ENCODE measurements around the gene WIPF2. TPM values are rescaled to one million over a fixed set of nuclear protein-coding genes. Genes with fewer than 3 reads are reported as not detected.
"Not testable (repeated sequence)": the region's sequence is repeated elsewhere in the genome, so short reads cannot be mapped to it uniquely, and the experiment has no call there.

The WIPF2 gene
- total RNA-seq, 1 donor from 2014 or later: 64.1 TPM

GRCh38 chr17:40191237-40192208 lies 27.6 kb upstream of the WIPF2 start:
- DNase-seq (ENCODE audit: low spot score): peak; percentile 67

- DNase-seq (ENCODE audit: low spot score): no peak
These were observed 26.1 kb upstream of the WIPF2 start for GRCh38 chr17:40192961-40193360.

- no peak for DNase-seq (ENCODE audit: low spot score)
These were observed 24.3 kb upstream of the WIPF2 start for GRCh38 chr17:40194821-40195220.

- DNase-seq (ENCODE audit: low spot score): no peak
These were observed 21.6 kb upstream of the WIPF2 start for GRCh38 chr17:40197550-40197949.

GRCh38 chr17:40197965-40198456 lies 21.1 kb upstream of the WIPF2 start:
- DNase-seq (ENCODE audit: low spot score): not testable (repeated sequence)

- DNase-seq (ENCODE audit: low spot score): no peak
These were observed 20.5 kb upstream of the WIPF2 start for GRCh38 chr17:40198576-40198975.

GRCh38 chr17:40203131-40203530 lies 16.0 kb upstream of the WIPF2 start:
- peak; percentile 34 for DNase-seq (ENCODE audit: low spot score)

- not testable (repeated sequence) for DNase-seq (ENCODE audit: low spot score)
These were observed 12.9 kb upstream of the WIPF2 start for GRCh38 chr17:40206193-40206592.

GRCh38 chr17:40209404-40210093 lies 9.6 kb upstream of the WIPF2 start:
- no peak for DNase-seq (ENCODE audit: low spot score)

- not testable (repeated sequence) for DNase-seq (ENCODE audit: low spot score)
These were observed 5.2 kb upstream of the WIPF2 start for GRCh38 chr17:40213914-40214313.

GRCh38 chr17:40218006-40218739 lies 931 bp upstream of the WIPF2 start:
- DNase-seq (ENCODE audit: low spot score): no peak

- peak; percentile 20 for DNase-seq (ENCODE audit: low spot score)
These were observed 662 bp downstream of the WIPF2 start for GRCh38 chr17:40219594-40220338.

GRCh38 chr17:40224718-40225550 lies 5.8 kb downstream of the WIPF2 start:
- no peak for DNase-seq (ENCODE audit: low spot score)

- not testable (repeated sequence) for DNase-seq (ENCODE audit: low spot score)
These were observed 10.0 kb downstream of the WIPF2 start for GRCh38 chr17:40229146-40229545.

GRCh38 chr17:40230670-40231069 lies 11.6 kb downstream of the WIPF2 start:
- DNase-seq (ENCODE audit: low spot score): no peak

GRCh38 chr17:40231928-40232327 lies 12.8 kb downstream of the WIPF2 start:
- DNase-seq (ENCODE audit: low spot score): not testable (repeated sequence)

- no peak for DNase-seq (ENCODE audit: low spot score)
These were observed 22.2 kb downstream of the WIPF2 start for GRCh38 chr17:40241252-40241834.

GRCh38 chr17:40242774-40243173 lies 23.7 kb downstream of the WIPF2 start:
- DNase-seq (ENCODE audit: low spot score): no peak

GRCh38 chr17:40243761-40244160 lies 24.7 kb downstream of the WIPF2 start:
- DNase-seq (ENCODE audit: low spot score): no peak

- DNase-seq (ENCODE audit: low spot score): no peak
These were observed 25.2 kb downstream of the WIPF2 start for GRCh38 chr17:40244255-40244654.
